Forelimb muscle (tissue), 1 donor: ENCODE data around the gene SAMD10. TPM values are rescaled to one million over a fixed set of nuclear protein-coding genes. Genes with fewer than 3 reads are reported as not detected.
"Not testable (repeated sequence)": the region's sequence is repeated elsewhere in the genome, so short reads cannot be mapped to it uniquely, and the experiment has no call there.

Experiments used
- DNase-seq: peaks from one replicate; pipeline ENCODE4 v3.0.0-alpha.2; 2013; ENCODE audit warnings: low read depth
- polyA plus RNA-seq: library from polyadenylated mRNA; unstranded; fragments of 120-200 nt; gene quantifications from one replicate; pipeline ENCODE4 v1.2.1, GENCODE V29; 2013; ENCODE audit not compliant: insufficient read length

SAMD10 gene
- polyA plus RNA-seq, 1 donor = 3.0 TPM

GRCh38 chr20:63969838-63970713 lies 9.4 kb downstream of the SAMD10 start, which contains the start of gene ZNF512B:
TSS of gene ZNF512B (minus strand) at chr20:63969930. CDS start at chr20:63967950, 1,980 bp downstream.
- no peak for DNase-seq

- no peak for DNase-seq
Observed at GRCh38 chr20:63968928-63969760, 10.3 kb downstream of the SAMD10 start.

DNA sequence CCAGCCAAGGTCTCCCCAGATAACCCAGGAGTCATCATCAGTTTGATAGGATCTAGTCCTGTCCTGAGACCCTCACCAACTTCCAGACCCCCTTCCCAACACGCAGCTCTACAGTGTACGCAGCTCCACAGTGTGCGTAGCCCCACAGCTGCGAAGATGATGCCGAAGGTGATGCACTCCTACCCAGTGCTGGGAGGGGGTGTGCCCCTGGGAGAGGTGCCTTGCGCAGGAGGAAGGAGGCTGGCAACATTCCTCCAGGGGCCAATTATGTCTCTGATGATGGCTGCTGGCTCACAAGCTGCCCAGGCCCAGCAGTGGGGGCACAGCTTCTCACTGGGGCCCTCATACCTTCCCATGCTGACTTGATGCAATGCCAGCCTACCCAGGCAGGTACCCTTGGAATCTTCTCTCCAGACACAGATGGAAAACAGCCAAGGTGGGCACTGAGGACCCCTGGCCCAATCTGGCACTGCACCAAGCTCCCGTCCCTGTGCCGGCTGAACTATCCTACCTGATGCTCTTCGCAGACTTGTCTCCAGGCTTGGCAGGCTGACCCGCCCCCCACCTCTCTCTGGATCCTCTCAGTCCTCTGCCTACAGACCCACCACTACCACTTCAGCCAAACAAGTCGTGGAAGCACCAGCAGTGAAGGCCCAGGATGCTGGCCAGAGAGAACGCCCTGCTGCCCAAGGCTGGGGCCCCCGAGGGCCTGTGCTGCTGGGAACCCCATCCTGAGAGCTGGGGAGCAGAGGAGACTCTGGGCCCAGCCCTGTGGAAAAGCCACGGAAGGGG lies 11.1 kb downstream of the SAMD10 start:
- no peak for DNase-seq

- DNase-seq = no peak
Observed at GRCh38 chr20:63967330-63968135, 11.9 kb downstream of the SAMD10 start.

GRCh38 chr20:63966944-63967322 lies 12.5 kb downstream of the SAMD10 start:
- DNase-seq = no peak

GRCh38 chr20:63966172-63966943 lies 13.1 kb downstream of the SAMD10 start:
- no peak for DNase-seq

- DNase-seq = no peak
Observed at GRCh38 chr20:63964412-63964811, 15.0 kb downstream of the SAMD10 start.

DNA sequence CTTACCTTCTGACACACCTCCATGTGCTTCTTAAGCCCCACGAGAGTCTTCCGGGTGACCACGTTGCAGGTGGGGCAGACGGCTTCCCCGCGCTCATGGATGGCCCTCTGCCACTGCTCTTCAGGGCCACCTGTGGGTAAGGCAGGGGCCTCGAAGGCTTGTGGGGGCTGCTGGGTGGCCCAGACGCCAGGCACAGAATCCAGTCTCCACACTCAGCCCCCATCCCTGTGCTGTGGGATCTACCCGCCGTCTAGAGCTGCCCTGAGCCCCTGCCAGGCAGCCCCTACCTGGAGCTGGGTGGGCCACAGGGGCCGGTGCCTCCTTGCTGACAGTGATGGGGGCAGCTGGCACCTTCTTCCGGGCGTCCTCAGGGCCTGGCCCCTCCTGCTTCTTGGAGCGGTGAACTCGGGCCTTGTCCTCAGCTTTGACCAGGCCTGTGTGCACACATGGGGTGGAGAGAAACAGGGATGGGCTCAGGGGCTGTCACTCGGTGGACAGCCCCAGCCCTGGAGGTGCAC lies 15.6 kb downstream of the SAMD10 start:
- no peak for DNase-seq

- DNase-seq = no peak
Observed at GRCh38 chr20:63963348-63963741, 16.1 kb downstream of the SAMD10 start.

GRCh38 chr20:63962426-63963347 lies 16.8 kb downstream of the SAMD10 start:
- DNase-seq = no peak

DNA sequence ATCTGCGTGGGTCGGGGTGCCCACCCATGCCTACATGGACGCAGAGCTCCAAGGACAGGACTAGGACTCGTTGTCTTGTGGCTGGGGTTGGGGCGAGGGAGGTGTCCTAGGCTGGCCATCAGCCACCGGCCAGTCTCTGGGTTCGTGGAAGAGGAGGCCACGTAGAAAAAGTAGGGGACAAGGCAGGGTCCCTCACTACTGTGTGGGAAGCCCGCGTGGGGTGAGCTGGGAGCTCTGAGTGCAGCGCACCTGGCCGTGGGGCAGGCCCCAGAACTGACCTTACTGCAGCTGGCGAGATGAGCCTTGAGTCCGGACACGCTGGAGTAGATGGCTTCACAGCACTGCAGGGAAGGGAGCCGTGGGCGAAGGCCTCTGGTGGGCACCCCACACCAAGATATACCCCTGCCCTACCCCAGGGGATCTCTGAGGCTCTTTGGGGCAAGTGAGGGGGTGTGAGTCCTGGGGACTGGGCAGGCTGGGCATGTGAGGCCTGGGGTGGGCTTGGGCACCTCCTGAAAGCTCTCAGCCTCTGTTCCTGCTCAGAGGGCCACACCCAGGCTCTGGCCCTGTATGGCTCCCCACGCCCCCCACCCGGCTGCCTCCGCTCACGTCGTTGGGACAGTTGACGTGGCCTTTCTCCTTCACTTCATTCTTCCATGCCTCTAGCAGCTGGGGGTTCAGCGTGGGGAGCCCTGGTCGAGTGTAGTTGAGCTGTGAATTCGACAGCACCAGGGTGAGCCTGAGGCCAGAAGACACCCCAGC lies 17.6 kb downstream of the SAMD10 start:
- DNase-seq = no peak

- not testable (repeated sequence) for DNase-seq
Observed at GRCh38 chr20:63960654-63961621, 18.5 kb downstream of the SAMD10 start.

- no peak for DNase-seq
Observed at GRCh38 chr20:63959699-63960075, 19.8 kb downstream of the SAMD10 start.

GRCh38 chr20:63958964-63959698 lies 20.3 kb downstream of the SAMD10 start:
- no peak for DNase-seq

- no peak for DNase-seq
Observed at GRCh38 chr20:63958471-63958870, 21.0 kb downstream of the SAMD10 start.
